T-helper 1 cell treated with Interleukin-12 subunit alpha and Interleukin-12 subunit beta and Interleukin-4 antibody, amounts not matched to agents 30 μg/mL and 1 μg/mL, for 36 hours (primary cell): ENCODE results near the gene NT5DC3.

Source experiments
- H3K27ac Mint-ChIP-seq: one replicate; pipeline ENCODE4 v1.8.0; 2021; ENCODE audit warnings: mild to moderate bottlenecking, mixed read lengths
- H3K27me3 Mint-ChIP-seq: one replicate; pipeline ENCODE4 v1.8.0; 2021; ENCODE audit warnings: low read depth, mixed read lengths
- H3K36me3 Mint-ChIP-seq: one replicate; pipeline ENCODE4 v1.8.0; 2021; ENCODE audit warnings: low read depth, mixed read lengths
- H3K4me1 Mint-ChIP-seq: one replicate; pipeline ENCODE4 v1.8.0; 2021; ENCODE audit warnings: low read depth, mixed read lengths
- H3K4me3 Mint-ChIP-seq: one replicate; pipeline ENCODE4 v1.8.0; 2021; ENCODE audit warnings: mild to moderate bottlenecking, moderate library complexity, mixed read lengths
- H3K9me3 Mint-ChIP-seq: one replicate; pipeline ENCODE4 v1.8.0; 2021; ENCODE audit warnings: mixed read lengths

The NT5DC3 gene

GRCh38 chr12:103756443-103756842 lies 84.6 kb downstream of the NT5DC3 start:
- H3K27me3 Mint-ChIP-seq = peaks cover 7% of the 10 kb centered on the region

GRCh38 chr12:103755425-103755824 lies 85.6 kb downstream of the NT5DC3 start:
- Mint-ChIP-seq H3K36me3 (no peaks in the 10 kb centered on the region), H3K27ac (no peak overlapping the region), H3K4me1 (no peaks in the 10 kb centered on the region), H3K4me3 (no peak overlapping the region), H3K9me3 (no peaks in the 10 kb centered on the region), H3K27me3 (peaks cover 10% of the 10 kb centered on the region)

More at GRCh38 chr12:103756443-103756842, 84.6 kb downstream of the NT5DC3 start:
- Mint-ChIP-seq H3K9me3 (no peaks in the 10 kb centered on the region), H3K4me1 (no peaks in the 10 kb centered on the region), H3K4me3 (no peak overlapping the region), H3K36me3 (no peaks in the 10 kb centered on the region), H3K27ac (no peak overlapping the region)

DNA sequence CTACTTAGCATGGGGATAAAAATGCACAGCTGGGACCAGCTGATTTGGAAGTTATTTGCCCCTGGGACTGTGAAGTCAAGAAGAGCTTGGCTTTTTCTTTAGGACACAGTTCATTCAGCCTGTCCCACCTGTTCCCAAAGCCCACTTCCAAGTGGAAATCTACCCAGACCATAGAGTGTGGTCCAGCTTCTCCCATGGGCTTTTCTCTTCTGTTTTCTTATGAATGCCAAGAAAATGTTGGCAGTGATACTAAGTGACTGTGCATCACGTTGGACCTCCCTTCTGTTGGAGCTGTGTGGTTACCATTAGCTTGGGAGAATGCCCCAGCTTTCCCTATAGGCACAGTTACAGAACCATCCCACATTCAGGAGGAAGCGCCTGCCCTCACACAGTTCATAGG lies 89.4 kb downstream of the NT5DC3 start:
- no peak overlapping the region for H3K4me3 Mint-ChIP-seq
- H3K9me3 Mint-ChIP-seq = no peaks in the 10 kb centered on the region
- H3K36me3 Mint-ChIP-seq = no peaks in the 10 kb centered on the region
- no peaks in the 10 kb centered on the region for H3K4me1 Mint-ChIP-seq
- peaks cover 10% of the 10 kb centered on the region for H3K27me3 Mint-ChIP-seq
- H3K27ac Mint-ChIP-seq = no peak overlapping the region

DNA sequence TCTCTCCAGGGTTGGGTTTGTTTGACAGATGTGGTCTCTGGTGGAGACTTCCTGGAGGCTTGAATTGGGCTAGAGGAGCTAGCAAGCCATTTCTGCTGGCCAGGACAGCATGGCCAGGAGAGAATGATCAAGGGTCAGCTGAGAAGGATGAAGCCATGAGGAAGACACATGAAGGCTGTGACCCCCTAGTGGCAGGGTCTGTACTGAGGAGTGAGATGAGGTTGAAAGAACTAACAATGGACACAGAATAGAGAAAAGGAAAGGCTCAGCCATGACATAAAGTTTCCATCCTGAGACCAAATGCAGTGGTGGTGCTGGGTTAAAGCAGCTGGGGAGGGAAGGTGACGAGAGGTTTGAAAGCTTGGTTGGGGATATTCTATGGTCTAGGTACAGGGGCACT lies 89.9 kb downstream of the NT5DC3 start:
- Mint-ChIP-seq H3K27ac (no peak overlapping the region), H3K4me3 (no peak overlapping the region), H3K36me3 (no peaks in the 10 kb centered on the region), H3K4me1 (no peaks in the 10 kb centered on the region), H3K27me3 (peaks cover 10% of the 10 kb centered on the region), H3K9me3 (no peaks in the 10 kb centered on the region)

DNA sequence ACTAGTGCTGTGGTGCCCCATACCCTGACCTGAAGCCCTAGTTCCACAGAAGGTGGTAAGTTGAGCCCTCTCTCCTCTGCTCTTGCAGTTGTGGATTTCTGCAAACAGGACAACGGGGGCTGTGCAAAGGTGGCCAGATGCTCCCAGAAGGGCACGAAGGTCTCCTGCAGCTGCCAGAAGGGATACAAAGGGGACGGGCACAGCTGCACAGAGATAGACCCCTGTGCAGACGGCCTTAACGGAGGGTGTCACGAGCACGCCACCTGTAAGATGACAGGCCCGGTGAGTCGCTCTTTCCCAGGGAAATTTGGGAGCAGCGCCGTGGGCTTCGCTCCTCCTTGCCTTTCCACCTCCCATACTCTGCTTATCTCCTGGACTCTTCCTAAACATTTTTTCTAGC lies 92.2 kb downstream of the NT5DC3 start:
- Mint-ChIP-seq H3K27ac (no peak overlapping the region), H3K4me3 (no peak overlapping the region), H3K27me3 (peaks cover 10% of the 10 kb centered on the region), H3K9me3 (no peaks in the 10 kb centered on the region), H3K4me1 (no peaks in the 10 kb centered on the region), H3K36me3 (no peaks in the 10 kb centered on the region)

DNA sequence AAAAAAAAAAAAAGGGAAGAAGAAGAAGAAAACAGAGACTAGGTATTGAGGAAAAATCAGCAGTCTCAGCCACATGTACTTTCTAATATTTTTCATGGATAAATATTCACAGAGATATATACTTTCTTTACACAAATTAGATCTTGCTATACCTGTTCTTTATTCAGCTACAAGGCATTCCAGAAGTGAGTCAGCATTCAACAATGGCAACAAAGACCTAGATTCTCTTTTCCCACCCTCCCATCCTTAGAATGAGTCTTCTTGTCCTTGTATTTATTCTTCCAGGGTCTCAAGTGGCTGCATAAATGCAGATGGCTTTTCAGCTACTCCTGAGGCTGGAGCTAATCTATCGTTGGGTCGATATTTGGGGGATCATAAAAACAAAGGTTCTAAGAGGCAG lies 93.0 kb downstream of the NT5DC3 start:
- Mint-ChIP-seq H3K36me3 (no peaks in the 10 kb centered on the region), H3K9me3 (no peaks in the 10 kb centered on the region), H3K27ac (no peak overlapping the region), H3K27me3 (peaks cover 10% of the 10 kb centered on the region), H3K4me1 (no peaks in the 10 kb centered on the region), H3K4me3 (no peak overlapping the region)

DNA sequence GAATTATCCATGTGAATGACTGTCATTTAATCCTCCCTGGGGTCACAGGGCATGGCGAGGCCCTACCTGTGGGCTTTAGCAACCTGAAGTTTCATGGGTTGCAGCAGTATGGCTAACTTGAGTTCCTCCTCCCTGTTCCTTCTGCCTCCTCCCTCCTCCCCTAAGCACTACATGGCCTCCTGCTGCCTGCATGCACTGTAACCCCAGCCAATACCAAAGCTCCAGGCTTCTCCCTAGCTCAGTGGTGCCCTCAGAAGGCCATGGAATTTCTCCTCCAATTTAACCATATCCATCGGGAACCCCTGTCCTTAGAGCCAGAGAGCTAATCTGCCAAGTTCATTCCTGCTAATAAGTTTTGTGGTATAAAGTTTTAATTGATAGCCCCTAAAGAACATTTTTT lies 95.1 kb downstream of the NT5DC3 start:
- H3K9me3 Mint-ChIP-seq = no peaks in the 10 kb centered on the region

DNA sequence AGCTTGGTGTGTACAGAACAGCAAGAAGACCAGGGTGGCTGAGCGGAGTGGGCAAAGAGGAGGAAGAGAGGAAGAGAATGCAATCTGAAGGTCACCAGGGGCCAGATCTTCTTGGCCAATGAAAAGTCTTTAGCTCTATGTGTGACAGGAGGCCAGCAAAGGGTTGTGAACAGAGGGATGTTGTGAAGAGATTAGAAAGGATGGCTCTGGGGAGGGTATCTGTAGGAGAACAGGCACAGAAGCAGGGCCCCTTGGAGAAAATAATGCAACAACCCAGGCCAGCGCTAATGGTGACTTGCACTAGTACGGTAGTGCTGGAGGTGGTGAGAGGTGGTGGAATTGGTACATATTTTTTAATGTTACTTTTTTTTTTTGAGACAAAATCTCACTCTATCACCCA lies 97.2 kb downstream of the NT5DC3 start:
- Mint-ChIP-seq H3K4me3 (no peak overlapping the region), H3K27me3 (peaks cover 4% of the 10 kb centered on the region), H3K4me1 (no peaks in the 10 kb centered on the region), H3K27ac (no peak overlapping the region), H3K36me3 (no peaks in the 10 kb centered on the region), H3K9me3 (no peaks in the 10 kb centered on the region)

More for the DNA sequence above, 95.1 kb downstream of the NT5DC3 start:
- H3K4me1 Mint-ChIP-seq = no peaks in the 10 kb centered on the region
- H3K36me3 Mint-ChIP-seq = no peaks in the 10 kb centered on the region
- peaks cover 2% of the 10 kb centered on the region for H3K27me3 Mint-ChIP-seq
- no peak overlapping the region for H3K4me3 Mint-ChIP-seq
- no peak overlapping the region for H3K27ac Mint-ChIP-seq

DNA sequence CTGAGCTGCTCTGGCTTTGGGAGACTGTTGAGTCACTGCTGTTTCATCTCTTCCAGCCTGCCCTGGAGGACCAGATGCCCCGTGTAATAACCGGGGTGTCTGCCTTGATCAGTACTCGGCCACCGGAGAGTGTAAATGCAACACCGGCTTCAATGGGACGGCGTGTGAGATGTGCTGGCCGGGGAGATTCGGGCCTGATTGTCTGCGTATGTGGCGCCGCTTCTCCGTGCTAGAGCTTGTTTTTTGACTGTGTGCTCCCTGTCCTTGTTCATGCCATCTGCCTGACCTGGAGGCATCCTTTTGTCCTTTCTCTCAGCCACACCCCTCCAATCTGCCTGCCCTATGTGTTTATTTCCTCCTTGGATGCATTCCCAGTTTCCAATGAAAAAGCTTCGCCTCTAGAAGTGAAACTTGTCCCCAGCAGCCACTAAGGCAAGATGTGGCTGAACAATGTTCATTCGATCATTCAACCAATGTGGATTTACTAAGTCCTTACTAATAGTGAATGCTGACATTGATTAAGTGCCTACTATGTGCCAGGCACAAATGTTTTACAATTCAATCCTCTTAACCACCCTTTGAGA lies 98.6 kb downstream of the NT5DC3 start:
- H3K27me3 Mint-ChIP-seq = peaks cover 8% of the 10 kb centered on the region
- no peak overlapping the region for H3K27ac Mint-ChIP-seq
- H3K4me3 Mint-ChIP-seq = no peak overlapping the region
- H3K9me3 Mint-ChIP-seq = no peaks in the 10 kb centered on the region
- H3K4me1 Mint-ChIP-seq = no peaks in the 10 kb centered on the region
- no peaks in the 10 kb centered on the region for H3K36me3 Mint-ChIP-seq

GRCh38 chr12:103737881-103738280 lies 103.2 kb downstream of the NT5DC3 start:
- no peaks in the 10 kb centered on the region for H3K4me1 Mint-ChIP-seq
- peaks cover 8% of the 10 kb centered on the region for H3K27me3 Mint-ChIP-seq
- no peak overlapping the region for H3K27ac Mint-ChIP-seq
- no peak overlapping the region for H3K4me3 Mint-ChIP-seq
- H3K9me3 Mint-ChIP-seq = no peaks in the 10 kb centered on the region
- H3K36me3 Mint-ChIP-seq = no peaks in the 10 kb centered on the region

GRCh38 chr12:103736572-103736971 lies 104.5 kb downstream of the NT5DC3 start:
- H3K36me3 Mint-ChIP-seq = no peaks in the 10 kb centered on the region
- H3K27me3 Mint-ChIP-seq = peaks cover 10% of the 10 kb centered on the region
- H3K4me3 Mint-ChIP-seq = no peak overlapping the region
- no peaks in the 10 kb centered on the region for H3K9me3 Mint-ChIP-seq
- no peak overlapping the region for H3K27ac Mint-ChIP-seq
- no peaks in the 10 kb centered on the region for H3K4me1 Mint-ChIP-seq

GRCh38 chr12:103735291-103735690 lies 105.7 kb downstream of the NT5DC3 start:
- Mint-ChIP-seq H3K4me1 (no peaks in the 10 kb centered on the region), H3K27me3 (peaks cover 8% of the 10 kb centered on the region), H3K4me3 (no peak overlapping the region), H3K9me3 (no peaks in the 10 kb centered on the region), H3K36me3 (no peaks in the 10 kb centered on the region), H3K27ac (no peak overlapping the region)

DNA sequence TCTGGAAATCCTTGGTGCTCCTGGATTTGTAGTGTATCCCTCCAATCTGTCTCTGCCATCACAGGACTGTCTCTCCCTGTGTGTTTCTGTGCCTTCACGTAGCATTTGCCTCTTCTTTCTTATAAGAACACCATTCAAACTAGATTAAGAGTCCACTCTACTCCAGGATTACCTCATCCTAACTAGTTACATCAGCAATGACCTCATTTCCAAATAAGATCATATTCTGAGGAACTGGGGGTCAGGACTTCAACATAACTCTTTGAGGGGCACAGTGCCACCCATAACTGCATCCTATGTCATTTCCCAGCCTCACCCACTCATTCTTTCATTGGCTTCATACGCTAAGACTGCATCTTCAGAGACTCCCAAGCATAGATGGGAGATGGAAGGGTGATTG lies 106.2 kb downstream of the NT5DC3 start:
- H3K27me3 Mint-ChIP-seq = peaks cover 8% of the 10 kb centered on the region
- no peak overlapping the region for H3K4me3 Mint-ChIP-seq
- H3K9me3 Mint-ChIP-seq = no peaks in the 10 kb centered on the region
- H3K4me1 Mint-ChIP-seq = no peaks in the 10 kb centered on the region
- no peak overlapping the region for H3K27ac Mint-ChIP-seq
- H3K36me3 Mint-ChIP-seq = no peaks in the 10 kb centered on the region

GRCh38 chr12:103731539-103731938 lies 109.5 kb downstream of the NT5DC3 start:
- H3K27me3 Mint-ChIP-seq = peaks cover 6% of the 10 kb centered on the region

GRCh38 chr12:103729499-103729898 lies 111.5 kb downstream of the NT5DC3 start:
- H3K4me3 Mint-ChIP-seq = no peak overlapping the region
- H3K27me3 Mint-ChIP-seq = peaks cover 6% of the 10 kb centered on the region
- no peaks in the 10 kb centered on the region for H3K4me1 Mint-ChIP-seq
- H3K36me3 Mint-ChIP-seq = no peaks in the 10 kb centered on the region
- H3K27ac Mint-ChIP-seq = no peak overlapping the region
- H3K9me3 Mint-ChIP-seq = no peaks in the 10 kb centered on the region

More at GRCh38 chr12:103731539-103731938, 109.5 kb downstream of the NT5DC3 start:
- H3K9me3 Mint-ChIP-seq = no peaks in the 10 kb centered on the region
- H3K4me1 Mint-ChIP-seq = no peaks in the 10 kb centered on the region
- no peak overlapping the region for H3K4me3 Mint-ChIP-seq
- H3K27ac Mint-ChIP-seq = peak overlapping the region; percentile 5
- H3K36me3 Mint-ChIP-seq = no peaks in the 10 kb centered on the region

GRCh38 chr12:103728323-103728722 lies 112.7 kb downstream of the NT5DC3 start:
- Mint-ChIP-seq H3K27me3 (peaks cover 6% of the 10 kb centered on the region), H3K4me1 (no peaks in the 10 kb centered on the region), H3K9me3 (no peaks in the 10 kb centered on the region), H3K4me3 (no peak overlapping the region), H3K36me3 (no peaks in the 10 kb centered on the region), H3K27ac (no peak overlapping the region)
